ENCODE results near the gene EXOC3L4. TPM values are rescaled to one million over a fixed set of nuclear protein-coding genes. Genes with fewer than 3 reads are reported as not detected.

The EXOC3L4 gene
- total and polyA plus RNA-seq, 2 donors (not counting 1 experiment from before 2014, with no cell fraction given): 0.39 to 0.50 TPM

- peaks cover 2% of the 10 kb centered on the region for H3K36me3 ChIP-seq (ENCODE audit: control insufficient read depth, insufficient read depth, low read length)
- H3K27me3 ChIP-seq (ENCODE audit: control insufficient read depth, insufficient read depth, low read length): no peaks in the 10 kb centered on the region
- H3K9ac ChIP-seq (ENCODE audit: insufficient read depth, low read length): peak overlapping the region; percentile 89
- peak overlapping the region; percentile 77 for H3K27ac ChIP-seq (ENCODE audit: insufficient read depth, low read length)
- peak overlapping the region; percentile 49 to 83 (median 78) for H3K4me3 ChIP-seq (replicated peaks in 1 of 4; ENCODE audit: control extremely low read depth in 1 of 4, insufficient read depth in 1 of 4, low read depth in 3 of 4, low read length in 4 of 4)
- TF ChIP-seq EZH2 (IDR thresholded peaks at IDR 0.05; ENCODE audit: low read length, missing control alignments) (no peak), CTCF (conservative IDR thresholded peaks at IDR 0.05 in 1 of 2, IDR thresholded peaks at IDR 0.05 in 1 of 2; ENCODE audit: low read depth in 1 of 2, low read length in 2 of 2) (no peak)
- DNase-seq (ENCODE audit: low read depth in 2 of 2): peak; percentile 61 to 64
- peaks cover 2% of the 10 kb centered on the region for H3K4me1 ChIP-seq (ENCODE audit: control insufficient read depth, extremely low read depth, insufficient read depth, low read length)
- peaks cover 2% of the 10 kb centered on the region for H4K20me1 ChIP-seq (ENCODE audit: control insufficient read depth, extremely low read depth, insufficient read depth, low read length)
- H3K4me2 ChIP-seq (ENCODE audit: extremely low read depth, insufficient read depth, low read length): peak overlapping the region; percentile 81
- H3K79me2 ChIP-seq (ENCODE audit: control insufficient read depth, insufficient read depth, low read length): peaks cover 50% of the 10 kb centered on the region
- no peaks in the 10 kb centered on the region for H3K9me3 ChIP-seq (ENCODE audit: control insufficient read depth, insufficient read depth, low read depth, low read length)
- H2AFZ ChIP-seq (ENCODE audit: low read length): peak overlapping the region; percentile 48
These were observed 38.0 kb upstream of the EXOC3L4 start for GRCh38 chr14:103056322-103057027.

GRCh38 chr14:103057028-103057371 is 37.5 kb upstream of the EXOC3L4 start:
- Histone ChIP-seq H3K4me3 (replicated peaks in 1 of 4; ENCODE audit: control extremely low read depth in 1 of 4, insufficient read depth in 1 of 4, low read depth in 3 of 4, low read length in 4 of 4) (peak overlapping the region; percentile 49 to 83 (median 78)), H3K9me3 (ENCODE audit: control insufficient read depth, insufficient read depth, low read depth, low read length) (no peaks in the 10 kb centered on the region), H3K9ac (ENCODE audit: insufficient read depth, low read length) (peak overlapping the region; percentile 89), H3K36me3 (ENCODE audit: control insufficient read depth, insufficient read depth, low read length) (peaks cover 2% of the 10 kb centered on the region), H2AFZ (ENCODE audit: low read length) (peak overlapping the region; percentile 48), H3K79me2 (ENCODE audit: control insufficient read depth, insufficient read depth, low read length) (peaks cover 45% of the 10 kb centered on the region), H3K4me1 (ENCODE audit: control insufficient read depth, extremely low read depth, insufficient read depth, low read length) (peaks cover 2% of the 10 kb centered on the region), H3K27ac (ENCODE audit: insufficient read depth, low read length) (peak overlapping the region; percentile 77), H4K20me1 (ENCODE audit: control insufficient read depth, extremely low read depth, insufficient read depth, low read length) (peaks cover 2% of the 10 kb centered on the region), H3K27me3 (ENCODE audit: control insufficient read depth, insufficient read depth, low read length) (no peaks in the 10 kb centered on the region), H3K4me2 (ENCODE audit: extremely low read depth, insufficient read depth, low read length) (peak overlapping the region; percentile 38)
- TF ChIP-seq CTCF (conservative IDR thresholded peaks at IDR 0.05 in 1 of 2, IDR thresholded peaks at IDR 0.05 in 1 of 2; ENCODE audit: low read depth in 1 of 2, low read length in 2 of 2): no peak
- no peak for TF ChIP-seq EZH2 (IDR thresholded peaks at IDR 0.05; ENCODE audit: low read length, missing control alignments)
- DNase-seq (ENCODE audit: low read depth in 2 of 2): peak; percentile 16 to 19

DNA sequence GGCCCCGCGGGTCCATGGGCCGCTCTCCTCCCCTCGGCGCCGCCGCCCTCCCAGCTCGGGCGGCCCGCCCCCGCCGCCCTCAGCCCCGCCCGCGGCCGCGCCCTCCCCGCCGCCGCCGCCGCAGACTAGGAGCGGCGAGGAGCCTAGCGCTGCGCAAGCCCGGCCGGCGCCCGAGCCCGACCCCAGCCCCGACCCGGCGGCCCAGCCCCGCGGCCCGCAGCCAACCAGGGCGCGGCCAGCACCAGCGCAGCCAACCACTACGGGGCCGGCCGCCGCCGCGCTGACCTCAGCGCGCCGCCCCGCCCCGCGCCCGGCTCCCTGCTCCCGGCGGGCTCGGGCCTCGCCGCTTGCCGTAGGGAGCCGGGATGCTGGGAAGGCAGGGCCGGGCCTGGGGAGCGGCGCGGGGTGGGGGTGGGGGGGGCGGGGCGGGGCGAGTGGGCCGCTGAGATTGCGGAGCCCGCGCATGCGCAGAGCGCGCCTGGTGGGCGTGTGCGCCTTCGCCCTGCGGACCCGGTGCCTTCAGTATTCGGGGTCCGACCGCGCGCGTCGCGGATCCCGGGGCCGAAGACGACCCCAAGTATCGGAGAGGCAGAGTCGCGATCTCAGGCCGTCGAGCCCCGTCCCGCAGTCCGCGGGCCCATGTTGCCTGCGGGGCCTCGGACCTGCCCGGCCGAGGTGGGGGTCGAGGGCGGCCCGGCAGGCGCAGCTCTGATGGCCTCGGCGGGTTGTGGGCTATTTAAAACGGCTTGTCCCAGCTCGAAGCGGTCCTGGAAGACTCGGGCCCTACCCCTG is 37.0 kb upstream of the EXOC3L4 start, which contains the start of gene CDC42BPB:
Gene CDC42BPB (minus strand): TSS at position 178 of the 792 bp plus-strand sequence. CDS start 376 bp downstream, outside the sequence.
- DNase-seq (ENCODE audit: low read depth in 2 of 2): peak; percentile 90 to 91
- Histone ChIP-seq H4K20me1 (ENCODE audit: control insufficient read depth, extremely low read depth, insufficient read depth, low read length) (peaks cover 2% of the 10 kb centered on the region), H3K79me2 (ENCODE audit: control insufficient read depth, insufficient read depth, low read length) (peaks cover 39% of the 10 kb centered on the region), H3K9ac (ENCODE audit: insufficient read depth, low read length) (peak within 1 kb of the TSS; percentile 89), H3K4me1 (ENCODE audit: control insufficient read depth, extremely low read depth, insufficient read depth, low read length) (peaks cover 2% of the 10 kb centered on the region), H3K9me3 (ENCODE audit: control insufficient read depth, insufficient read depth, low read depth, low read length) (no peaks in the 10 kb centered on the region), H3K36me3 (ENCODE audit: control insufficient read depth, insufficient read depth, low read length) (no peaks in the 10 kb centered on the region), H3K4me2 (ENCODE audit: extremely low read depth, insufficient read depth, low read length) (peak within 1 kb of the TSS; percentile 100), H2AFZ (ENCODE audit: low read length) (peak within 1 kb of the TSS; percentile 93), H3K27me3 (ENCODE audit: control insufficient read depth, insufficient read depth, low read length) (no peaks in the 10 kb centered on the region), H3K27ac (ENCODE audit: insufficient read depth, low read length) (peak within 1 kb of the TSS; percentile 77), H3K4me3 (replicated peaks in 1 of 4; ENCODE audit: control extremely low read depth in 1 of 4, insufficient read depth in 1 of 4, low read depth in 3 of 4, low read length in 4 of 4) (peak within 1 kb of the TSS; percentile 84 to 94 (median 87))
- TF ChIP-seq CTCF (conservative IDR thresholded peaks at IDR 0.05 in 1 of 2, IDR thresholded peaks at IDR 0.05 in 1 of 2; ENCODE audit: low read depth in 1 of 2, low read length in 2 of 2) (no peak), EZH2 (IDR thresholded peaks at IDR 0.05; ENCODE audit: low read length, missing control alignments) (no peak)
